ENCODE measurements around the gene CYB5R2.

Gene CYB5R2

DNA sequence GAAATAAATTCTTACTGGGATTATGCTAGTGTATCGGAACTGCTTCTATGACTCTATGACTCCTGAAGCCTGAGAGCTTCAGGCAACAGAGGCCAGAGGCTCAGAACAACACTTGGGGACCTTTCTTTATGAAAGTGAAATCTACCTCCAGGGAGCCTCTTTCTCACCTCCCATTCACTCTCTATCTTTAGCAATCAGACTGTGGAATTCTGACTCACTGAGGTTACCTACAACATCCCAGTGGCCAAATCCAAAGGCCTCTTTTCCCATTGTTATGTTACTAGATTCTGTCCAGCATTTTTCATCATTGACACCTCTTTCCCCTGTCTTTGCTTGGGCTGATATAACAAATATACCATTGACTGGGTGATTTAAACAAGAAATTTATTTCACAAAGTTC, 14.1 kb upstream of the CYB5R2 start:
- no peaks in the 10 kb centered on the region for H3K36me3 ChIP-seq (ENCODE audit: control insufficient read depth in 1 of 2, insufficient read depth in 2 of 2, low read length in 2 of 2)
- no peak overlapping the region for H3K4me3 ChIP-seq (ENCODE audit: low read depth in 1 of 2, low read length in 2 of 2)
- no peaks in the 10 kb centered on the region for H3K4me1 ChIP-seq (ENCODE audit: control insufficient read depth in 1 of 2, insufficient read depth in 2 of 2, low read length in 2 of 2)
- H3K27ac ChIP-seq (ENCODE audit: low read length), result no peak overlapping the region
- H3K9me3 ChIP-seq (ENCODE audit: control insufficient read depth in 1 of 2, low read length in 2 of 2), result no peaks in the 10 kb centered on the region
- H3K27me3 ChIP-seq (ENCODE audit: low read depth, low read length), result no peaks in the 10 kb centered on the region

DNA sequence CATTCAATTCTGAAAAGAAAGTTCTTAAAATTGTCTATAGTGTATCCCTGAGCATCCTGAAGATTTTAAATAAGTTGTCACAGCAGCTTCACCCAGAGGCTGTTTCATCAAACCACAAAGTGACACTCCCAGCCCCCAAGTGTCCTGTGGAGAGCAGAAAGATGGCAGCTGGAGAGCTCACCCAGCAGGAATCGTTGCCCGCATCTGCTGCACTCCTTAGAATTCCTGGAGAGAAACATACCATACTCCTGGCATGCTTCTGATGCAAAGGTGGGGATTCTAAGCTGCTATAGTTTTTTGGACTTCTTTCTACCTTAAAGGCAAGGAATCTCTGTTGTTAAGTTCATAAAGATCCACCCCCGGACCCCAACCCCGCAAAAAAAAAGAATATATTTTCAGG, 13.5 kb upstream of the CYB5R2 start:
- H3K27ac ChIP-seq (ENCODE audit: low read length), result no peak overlapping the region
- no peak overlapping the region for H3K4me3 ChIP-seq (ENCODE audit: low read depth in 1 of 2, low read length in 2 of 2)
- H3K9me3 ChIP-seq (ENCODE audit: control insufficient read depth in 1 of 2, low read length in 2 of 2), result no peaks in the 10 kb centered on the region
- H3K36me3 ChIP-seq (ENCODE audit: control insufficient read depth in 1 of 2, insufficient read depth in 2 of 2, low read length in 2 of 2), result no peaks in the 10 kb centered on the region
- no peaks in the 10 kb centered on the region for H3K27me3 ChIP-seq (ENCODE audit: low read depth, low read length)
- no peaks in the 10 kb centered on the region for H3K4me1 ChIP-seq (ENCODE audit: control insufficient read depth in 1 of 2, insufficient read depth in 2 of 2, low read length in 2 of 2)

DNA sequence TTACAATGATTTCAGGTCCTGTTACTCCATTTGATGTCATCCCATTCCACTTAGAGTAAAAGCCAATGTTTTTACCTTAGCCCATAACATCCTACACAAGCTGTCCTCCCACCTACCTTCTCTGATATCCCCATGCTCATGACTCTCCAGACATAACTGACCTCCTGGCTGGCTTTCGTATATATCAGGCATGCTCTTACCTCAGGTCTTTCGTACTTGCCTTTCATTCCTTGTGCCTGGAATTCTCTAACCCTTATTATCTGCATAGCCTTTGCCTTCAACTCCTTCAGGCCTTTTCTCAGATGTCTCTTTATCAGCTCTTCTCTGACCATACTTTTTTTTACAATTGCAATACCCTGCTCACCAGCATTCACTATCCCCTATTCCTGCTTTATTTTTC, 10.3 kb upstream of the CYB5R2 start:
- Histone ChIP-seq H3K27ac (ENCODE audit: low read length) (no peak overlapping the region), H3K4me1 (ENCODE audit: control insufficient read depth in 1 of 2, insufficient read depth in 2 of 2, low read length in 2 of 2) (no peaks in the 10 kb centered on the region), H3K4me3 (ENCODE audit: low read depth in 1 of 2, low read length in 2 of 2) (no peak overlapping the region), H3K36me3 (ENCODE audit: control insufficient read depth in 1 of 2, insufficient read depth in 2 of 2, low read length in 2 of 2) (no peaks in the 10 kb centered on the region), H3K27me3 (ENCODE audit: low read depth, low read length) (no peaks in the 10 kb centered on the region), H3K9me3 (ENCODE audit: control insufficient read depth in 1 of 2, low read length in 2 of 2) (no peaks in the 10 kb centered on the region)

DNA sequence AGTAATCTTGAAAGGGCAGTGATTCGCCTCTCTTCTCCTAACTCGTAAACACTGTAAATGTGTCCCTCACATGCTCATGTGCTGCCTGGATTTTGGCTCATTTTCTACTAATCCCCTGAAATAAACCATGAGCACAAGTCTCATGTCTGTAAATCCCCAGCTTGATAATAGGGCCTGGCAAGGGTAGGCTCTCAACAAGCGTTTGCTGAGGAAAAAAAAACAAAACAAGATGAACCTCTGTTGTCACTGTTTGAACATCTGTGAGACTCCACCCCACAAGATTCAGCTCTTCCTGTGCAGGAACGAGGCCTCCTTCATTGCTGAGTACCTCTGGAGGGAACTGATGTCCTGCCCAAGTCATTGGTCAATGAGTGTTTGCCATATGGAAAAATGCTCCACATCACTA, 4.5 kb upstream of the CYB5R2 start:
- Histone ChIP-seq H3K4me3 (ENCODE audit: low read depth in 1 of 2, low read length in 2 of 2) (no peak overlapping the region), H3K27ac (ENCODE audit: low read length) (no peak overlapping the region)

DNA sequence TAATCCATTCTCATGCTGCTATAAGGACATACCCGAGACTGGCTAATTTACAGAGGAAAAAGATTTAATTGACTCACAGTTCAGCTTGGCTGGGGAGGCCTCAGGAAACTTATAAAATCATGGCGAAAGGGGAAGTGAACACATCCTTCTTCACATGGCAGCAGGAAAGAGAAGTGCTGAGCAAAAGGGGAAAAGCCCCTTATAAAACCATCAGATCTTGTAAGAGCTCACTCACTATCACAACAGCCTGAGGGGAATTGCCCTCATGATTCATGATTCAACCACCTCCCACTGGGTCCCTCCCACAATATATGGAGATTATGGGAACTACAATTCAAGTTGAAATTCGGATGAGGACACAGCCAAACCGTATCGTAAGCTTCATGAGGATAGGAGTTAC, 3.8 kb upstream of the CYB5R2 start:
- Histone ChIP-seq H3K4me3 (ENCODE audit: low read depth in 1 of 2, low read length in 2 of 2) (no peak overlapping the region), H3K36me3 (ENCODE audit: control insufficient read depth in 1 of 2, insufficient read depth in 2 of 2, low read length in 2 of 2) (no peaks in the 10 kb centered on the region), H3K27ac (ENCODE audit: low read length) (no peak overlapping the region), H3K9me3 (ENCODE audit: control insufficient read depth in 1 of 2, low read length in 2 of 2) (no peaks in the 10 kb centered on the region), H3K4me1 (ENCODE audit: control insufficient read depth in 1 of 2, insufficient read depth in 2 of 2, low read length in 2 of 2) (peaks cover 0 to 6% of the 10 kb centered on the region in 2 donors), H3K27me3 (ENCODE audit: low read depth, low read length) (peaks cover 5% of the 10 kb centered on the region)

More for the DNA sequence above, 4.5 kb upstream of the CYB5R2 start:
- no peaks in the 10 kb centered on the region for H3K9me3 ChIP-seq (ENCODE audit: control insufficient read depth in 1 of 2, low read length in 2 of 2)
- peaks cover 3% of the 10 kb centered on the region for H3K27me3 ChIP-seq (ENCODE audit: low read depth, low read length)
- peaks cover 0 to 6% of the 10 kb centered on the region in 2 donors for H3K4me1 ChIP-seq (ENCODE audit: control insufficient read depth in 1 of 2, insufficient read depth in 2 of 2, low read length in 2 of 2)
- no peaks in the 10 kb centered on the region for H3K36me3 ChIP-seq (ENCODE audit: control insufficient read depth in 1 of 2, insufficient read depth in 2 of 2, low read length in 2 of 2)

DNA sequence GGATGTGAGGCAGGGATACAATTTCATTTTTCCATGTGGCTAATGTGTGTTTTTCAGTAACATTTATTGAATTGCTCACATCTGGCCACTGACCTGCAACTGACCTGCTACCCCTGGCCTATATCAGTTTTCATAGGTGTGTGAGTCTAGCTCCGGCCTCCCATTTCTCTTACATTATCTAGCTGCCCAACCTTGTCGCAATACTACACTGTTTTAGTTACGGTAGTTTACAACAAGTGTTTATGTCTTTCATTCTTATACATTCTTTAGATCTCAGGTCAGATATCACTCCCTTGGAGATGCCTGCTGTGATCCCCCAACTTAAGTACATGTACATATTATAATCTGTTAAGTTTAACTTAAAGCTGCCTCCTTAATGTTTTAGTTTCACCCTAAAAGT, 2.3 kb upstream of the CYB5R2 start:
- H3K27me3 ChIP-seq (ENCODE audit: low read depth, low read length), result peaks cover 5% of the 10 kb centered on the region
- H3K27ac ChIP-seq (ENCODE audit: low read length), result no peak overlapping the region
- H3K4me3 ChIP-seq (ENCODE audit: low read depth in 1 of 2, low read length in 2 of 2), result no peak overlapping the region
- H3K9me3 ChIP-seq (ENCODE audit: control insufficient read depth in 1 of 2, low read length in 2 of 2), result no peaks in the 10 kb centered on the region
- H3K4me1 ChIP-seq (ENCODE audit: control insufficient read depth in 1 of 2, insufficient read depth in 2 of 2, low read length in 2 of 2), result peaks cover 0 to 6% of the 10 kb centered on the region in 2 donors
- H3K36me3 ChIP-seq (ENCODE audit: control insufficient read depth in 1 of 2, insufficient read depth in 2 of 2, low read length in 2 of 2), result no peaks in the 10 kb centered on the region

DNA sequence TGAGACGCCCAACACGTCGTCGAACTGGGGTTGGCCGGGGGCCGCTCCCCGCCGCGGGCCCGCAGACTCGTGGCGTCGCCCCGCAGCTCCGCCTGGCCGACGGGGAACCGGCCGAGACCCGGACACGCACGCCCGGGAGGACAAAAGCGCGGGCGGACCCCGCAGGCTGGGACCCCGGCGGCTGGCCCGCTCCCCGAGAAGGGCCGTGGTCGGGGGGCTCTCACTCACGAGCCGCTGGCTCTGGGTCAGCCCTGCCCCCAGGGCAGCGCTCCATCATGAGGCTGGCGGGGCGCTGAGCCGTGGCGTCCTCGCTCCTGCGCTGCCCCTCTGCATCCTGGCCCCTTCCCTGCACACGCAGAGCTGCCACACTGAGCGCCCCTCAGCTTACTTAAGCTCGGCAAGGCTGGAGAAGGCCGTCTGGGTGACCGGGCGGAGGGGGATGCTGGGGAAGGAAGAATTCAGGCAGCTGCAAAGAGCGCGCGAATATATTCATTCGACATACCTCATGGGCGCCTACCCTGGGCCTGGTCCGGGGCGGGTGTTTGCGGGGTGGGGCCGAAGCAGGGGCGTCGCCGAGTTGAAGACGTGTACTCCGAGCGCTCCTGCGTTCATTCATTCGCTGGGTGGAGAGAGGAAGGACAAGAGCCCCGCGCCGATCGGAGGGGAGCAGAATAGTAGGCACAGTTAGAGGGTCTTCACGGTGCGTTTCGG, 579 bp upstream of the CYB5R2 start:
- Histone ChIP-seq H3K4me1 (ENCODE audit: control insufficient read depth in 1 of 2, insufficient read depth in 2 of 2, low read length in 2 of 2) (peaks cover 0 to 6% of the 10 kb centered on the region in 2 donors), H3K27ac (ENCODE audit: low read length) (no peak overlapping the region), H3K36me3 (ENCODE audit: control insufficient read depth in 1 of 2, insufficient read depth in 2 of 2, low read length in 2 of 2) (no peaks in the 10 kb centered on the region), H3K27me3 (ENCODE audit: low read depth, low read length) (peaks cover 5% of the 10 kb centered on the region), H3K9me3 (ENCODE audit: control insufficient read depth in 1 of 2, low read length in 2 of 2) (no peaks in the 10 kb centered on the region), H3K4me3 (ENCODE audit: low read depth in 1 of 2, low read length in 2 of 2) (peak overlapping the region; percentile 22 to 60)

DNA sequence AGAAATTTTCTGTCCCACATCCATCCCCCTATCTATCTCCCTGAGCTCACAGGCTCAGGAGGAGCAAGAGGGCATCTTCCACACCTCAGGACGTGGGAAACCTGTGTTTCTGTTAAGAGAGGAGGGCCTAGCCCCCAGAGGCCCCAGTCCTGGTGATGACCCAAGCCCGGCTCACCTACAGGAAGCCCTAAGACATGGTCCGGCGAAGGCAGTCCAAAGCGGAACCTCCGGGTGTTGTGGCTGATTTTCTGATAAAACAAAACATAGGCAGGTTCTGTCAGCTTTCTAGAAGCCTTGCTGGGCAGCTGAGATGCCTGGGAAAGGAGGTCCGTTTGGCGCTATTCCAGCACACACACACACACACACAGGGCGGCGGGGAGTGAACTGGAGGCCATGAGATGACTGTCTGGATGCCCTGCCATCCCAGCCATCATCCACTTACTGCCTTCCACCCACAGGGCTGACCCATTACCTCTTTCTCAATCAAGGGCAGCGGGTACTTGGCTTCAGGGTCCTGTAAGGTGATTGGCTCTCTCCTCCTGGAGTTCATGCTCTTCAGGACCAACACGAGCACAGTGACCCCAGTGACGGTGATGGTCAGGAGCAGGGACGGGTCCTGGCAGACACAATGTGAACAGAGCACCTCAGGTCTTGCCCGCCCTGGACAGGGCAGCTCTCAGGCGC, 882 bp downstream of the CYB5R2 start:
- H3K4me1 ChIP-seq (ENCODE audit: control insufficient read depth in 1 of 2, insufficient read depth in 2 of 2, low read length in 2 of 2), result peaks cover 0 to 6% of the 10 kb centered on the region in 2 donors
- H3K4me3 ChIP-seq (ENCODE audit: low read depth in 1 of 2, low read length in 2 of 2), result peak overlapping the region in 1 of 2 donors; percentile 60
- no peaks in the 10 kb centered on the region for H3K9me3 ChIP-seq (ENCODE audit: control insufficient read depth in 1 of 2, low read length in 2 of 2)
- peaks cover 5% of the 10 kb centered on the region for H3K27me3 ChIP-seq (ENCODE audit: low read depth, low read length)
- no peak overlapping the region for H3K27ac ChIP-seq (ENCODE audit: low read length)
- peaks cover 0 to 5% of the 10 kb centered on the region in 2 donors for H3K36me3 ChIP-seq (ENCODE audit: control insufficient read depth in 1 of 2, insufficient read depth in 2 of 2, low read length in 2 of 2)

DNA sequence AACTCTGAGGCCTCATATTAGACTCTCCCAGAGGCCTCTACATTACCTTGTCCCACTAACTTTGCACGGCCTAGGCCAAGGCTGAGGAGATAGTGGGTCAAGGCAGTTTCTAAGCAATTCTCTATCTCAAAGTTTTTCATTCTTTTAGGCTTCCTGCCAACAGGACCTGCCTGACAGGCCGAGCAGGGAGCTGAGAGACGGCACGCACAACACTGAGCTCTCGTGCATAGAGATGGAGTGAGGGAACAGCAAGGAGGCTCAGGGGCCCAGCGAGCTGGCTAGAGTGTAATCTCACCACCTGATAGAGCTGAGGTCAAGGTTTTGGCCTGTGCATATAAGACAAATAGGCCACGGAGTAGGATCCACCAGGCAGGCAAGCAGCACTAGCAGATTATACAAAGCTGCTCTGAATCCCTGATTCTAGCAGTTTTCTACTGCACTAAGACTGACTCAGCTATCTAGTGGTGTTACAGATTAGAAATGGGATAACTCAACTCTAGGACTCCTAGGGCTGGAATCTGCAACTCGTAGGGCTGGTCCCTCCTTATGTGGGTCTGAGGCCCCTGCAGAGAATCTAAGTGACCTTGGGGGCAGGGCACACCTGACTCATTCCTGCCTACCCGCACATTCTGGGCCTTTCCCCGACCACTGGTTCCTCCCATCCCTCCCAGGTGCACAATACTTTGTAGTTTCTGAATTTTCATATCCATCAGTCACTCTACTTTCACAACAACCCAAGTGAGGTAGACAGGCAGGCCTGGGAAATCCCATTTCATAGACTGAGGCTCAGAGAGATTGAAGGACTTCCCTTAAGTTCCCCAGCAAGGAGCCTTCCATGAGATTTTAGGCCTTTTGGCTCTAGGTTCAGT, 1.7 kb downstream of the CYB5R2 start:
- H3K27me3 ChIP-seq (ENCODE audit: low read depth, low read length), result peaks cover 5% of the 10 kb centered on the region
- H3K36me3 ChIP-seq (ENCODE audit: control insufficient read depth in 1 of 2, insufficient read depth in 2 of 2, low read length in 2 of 2), result peaks cover 0 to 10% of the 10 kb centered on the region in 2 donors
- peaks cover 0 to 6% of the 10 kb centered on the region in 2 donors for H3K4me1 ChIP-seq (ENCODE audit: control insufficient read depth in 1 of 2, insufficient read depth in 2 of 2, low read length in 2 of 2)
- no peak overlapping the region for H3K27ac ChIP-seq (ENCODE audit: low read length)
- no peaks in the 10 kb centered on the region for H3K9me3 ChIP-seq (ENCODE audit: control insufficient read depth in 1 of 2, low read length in 2 of 2)
- H3K4me3 ChIP-seq (ENCODE audit: low read depth in 1 of 2, low read length in 2 of 2), result no peak overlapping the region

DNA sequence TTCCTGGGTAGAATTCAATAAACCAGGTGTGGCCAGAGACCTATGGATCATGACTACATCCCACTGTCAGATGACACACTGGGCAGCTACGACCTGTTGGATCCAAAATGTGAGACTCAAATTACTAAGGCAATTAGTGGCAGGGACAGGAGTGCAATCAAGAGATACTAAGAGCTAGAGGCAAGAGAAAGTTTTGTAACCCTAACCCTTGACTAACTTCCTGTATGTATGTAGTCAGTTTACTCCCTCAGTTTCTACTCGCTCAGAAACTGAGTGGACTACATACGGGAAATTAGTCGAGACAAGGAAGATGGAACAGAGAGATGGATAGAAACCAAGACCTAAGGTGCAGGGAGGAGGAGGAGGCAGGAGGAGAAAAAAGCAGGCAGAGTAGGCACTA, 2.7 kb downstream of the CYB5R2 start:
- H3K27ac ChIP-seq (ENCODE audit: low read length), result no peak overlapping the region
- H3K4me1 ChIP-seq (ENCODE audit: control insufficient read depth in 1 of 2, insufficient read depth in 2 of 2, low read length in 2 of 2), result peaks cover 0 to 6% of the 10 kb centered on the region in 2 donors
- peaks cover 5% of the 10 kb centered on the region for H3K27me3 ChIP-seq (ENCODE audit: low read depth, low read length)
- H3K36me3 ChIP-seq (ENCODE audit: control insufficient read depth in 1 of 2, insufficient read depth in 2 of 2, low read length in 2 of 2), result peaks cover 6 to 13% of the 10 kb centered on the region in 2 donors
- no peaks in the 10 kb centered on the region for H3K9me3 ChIP-seq (ENCODE audit: control insufficient read depth in 1 of 2, low read length in 2 of 2)
- H3K4me3 ChIP-seq (ENCODE audit: low read depth in 1 of 2, low read length in 2 of 2), result no peak overlapping the region

DNA sequence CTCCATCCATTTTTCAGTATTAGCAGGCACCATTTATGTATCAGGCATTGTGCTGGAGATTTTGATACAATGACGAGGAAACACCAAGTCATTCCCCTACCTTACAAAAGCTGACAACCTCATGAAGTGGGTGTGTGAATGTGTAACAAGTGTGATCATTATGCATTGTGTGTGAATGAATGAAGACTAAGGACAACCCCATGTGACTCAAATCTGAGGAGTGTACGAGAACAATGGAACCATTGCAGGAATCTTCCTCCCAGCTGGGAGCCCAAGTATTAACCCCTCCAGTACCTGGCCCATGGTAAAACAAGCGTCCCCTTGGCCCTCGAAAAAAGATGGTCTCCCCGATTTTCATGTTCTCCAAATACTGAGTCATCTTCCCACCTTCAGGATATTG, 4.4 kb downstream of the CYB5R2 start:
- H3K36me3 ChIP-seq (ENCODE audit: control insufficient read depth in 1 of 2, insufficient read depth in 2 of 2, low read length in 2 of 2), result peaks cover 6 to 13% of the 10 kb centered on the region in 2 donors
- no peak overlapping the region for H3K27ac ChIP-seq (ENCODE audit: low read length)
- H3K27me3 ChIP-seq (ENCODE audit: low read depth, low read length), result peaks cover 5% of the 10 kb centered on the region
- H3K4me3 ChIP-seq (ENCODE audit: low read depth in 1 of 2, low read length in 2 of 2), result no peak overlapping the region
- no peaks in the 10 kb centered on the region for H3K9me3 ChIP-seq (ENCODE audit: control insufficient read depth in 1 of 2, low read length in 2 of 2)
- peaks cover 0 to 4% of the 10 kb centered on the region in 2 donors for H3K4me1 ChIP-seq (ENCODE audit: control insufficient read depth in 1 of 2, insufficient read depth in 2 of 2, low read length in 2 of 2)
